PC-9 (cell line): ENCODE results near the gene BAIAP2L2. TPM values are rescaled to one million over a fixed set of nuclear protein-coding genes. Genes with fewer than 3 reads are reported as not detected.

Experiments used
- BruUV-seq: library from RNA; stranded (reverse); fragments of 400-500 nt; replicated peaks from 2 replicates; lab custom pipeline; 2021; lab: Mats Ljungman, UMichigan
- CTCF ChIA-PET: fragments of 300-600 bp; sonication (Branson Sonifier 250); formaldehyde crosslinking; loops from one replicate; lab custom pipeline; 2022; ENCODE audit warnings: antibody characterized with exemption; lab: Charles Lee
- POLR2A ChIA-PET: fragments of 300-600 bp; sonication (Branson Sonifier 250); formaldehyde crosslinking; loops from one replicate; lab custom pipeline; 2022; ENCODE audit warnings: antibody characterized with exemption; ENCODE audit not compliant: unreplicated experiment; lab: Charles Lee
- DNase-seq, 2 experiments: peaks; one replicate each; pipeline versions ENCODE4 v3.0.0 to v3.0.0-alpha.2; 2015 to 2022; ENCODE audit warnings: mixed read lengths in 1 of 2
- H2AFZ ChIP-seq: fragments of 200-600 bp; sonication (generic); 2 replicates; pipeline ENCODE4 v1.8.1; 2017; ENCODE audit warnings: antibody characterized with exemption
- H3F3A ChIP-seq: fragments of 200-600 bp; sonication (generic); 2 replicates; pipeline ENCODE4 v1.8.1; 2017; ENCODE audit warnings: antibody characterized with exemption, mild to moderate bottlenecking, low read depth; ENCODE audit not compliant: insufficient read depth
- H3K27ac ChIP-seq: fragments of 200-600 bp; sonication (generic); 2 replicates; pipeline ENCODE4 v1.6.1; 2016; ENCODE audit warnings: mixed run types
- H3K27me3 ChIP-seq: fragments of 200-600 bp; sonication (generic); 2 replicates; pipeline ENCODE4 v1.6.1; 2016; ENCODE audit warnings: low read depth, mixed run types; ENCODE audit not compliant: insufficient read depth
- H3K36me3 ChIP-seq: fragments of 200-600 bp; sonication (generic); 2 replicates; pipeline ENCODE4 v1.6.1; 2016; ENCODE audit warnings: low read depth, mixed run types
- H3K4me1 ChIP-seq: fragments of 200-600 bp; sonication (generic); replicated peaks from 2 replicates; pipeline ENCODE4 v1.6.1; 2016; ENCODE audit warnings: mixed run types; ENCODE audit not compliant: insufficient read depth
- H3K4me2 ChIP-seq: fragments of 200-600 bp; sonication (generic); 2 replicates; pipeline ENCODE4 v1.6.1; 2017; ENCODE audit warnings: mixed run types
- H3K4me3 ChIP-seq: fragments of 200-600 bp; sonication (generic); 2 replicates; pipeline ENCODE4 v1.6.1; 2016; ENCODE audit warnings: mixed run types
- H3K79me2 ChIP-seq: fragments of 200-600 bp; sonication (generic); 2 replicates; pipeline ENCODE4 v1.6.1; 2017; ENCODE audit warnings: low read depth, mixed run types
- H3K9me2 ChIP-seq: fragments of 200-600 bp; sonication (generic); 2 replicates; pipeline ENCODE4 v1.8.1; 2017; ENCODE audit warnings: mild to moderate bottlenecking; ENCODE audit not compliant: insufficient read depth
- H3K9me3 ChIP-seq: fragments of 200-600 bp; sonication (generic); 2 replicates; pipeline ENCODE4 v1.8.1; 2016; ENCODE audit warnings: low read depth; ENCODE audit not compliant: insufficient read depth
- H4K20me1 ChIP-seq: fragments of 200-600 bp; sonication (generic); 2 replicates; pipeline ENCODE4 v1.8.1; 2017; ENCODE audit not compliant: insufficient read depth
- CTCF ChIP-seq: fragments of 200-600 bp; sonication (generic); conservative IDR thresholded peaks from 2 replicates; pipeline ENCODE4 v1.6.1; 2017; ENCODE audit warnings: mixed run types, antibody characterized with exemption, mild to moderate bottlenecking, moderate library complexity
- EZH2 ChIP-seq: fragments of 200-600 bp; sonication (generic); IDR thresholded peaks from 2 replicates; pipeline ENCODE4 v1.8.0; 2017; ENCODE audit warnings: antibody characterized with exemption, low read depth
- intact Hi-C: fragments of 100-400 bp; cut with micrococcal nuclease; formaldehyde crosslinking; loops from one replicate; pipeline ENCODE4 v1.10.0; 2022; ENCODE audit not compliant: unreplicated experiment
- total RNA-seq: library from RNA; stranded (reverse); gene quantifications from 2 replicates; pipeline ENCODE4 v1.2.3, GENCODE V29; 2021

The BAIAP2L2 gene
- total RNA-seq, 1 experiment from 2014 or later, result 7.1 TPM

GRCh38 chr22:38129856-38130255, 19.4 kb upstream of the BAIAP2L2 start:
- TF ChIP-seq EZH2, result no peak
- no peak for TF ChIP-seq CTCF
- no peaks in the 10 kb centered on the region for H4K20me1 ChIP-seq
- DNase-seq, result no peak
- no peaks in the 10 kb centered on the region for H3K79me2 ChIP-seq
- CTCF ChIA-PET, result no interaction called here
- H3K27ac ChIP-seq, result no peak overlapping the region
- no peaks in the 10 kb centered on the region for H3K27me3 ChIP-seq
- H3K4me1 ChIP-seq, result peaks cover 4% of the 10 kb centered on the region
- intact Hi-C loops, result no loop called here
- H3K36me3 ChIP-seq, result no peaks in the 10 kb centered on the region
- H3K9me2 ChIP-seq, result no peaks in the 10 kb centered on the region
- peaks cover 19% of the 10 kb centered on the region; the same call in 1 of the 2 replicates for H3F3A ChIP-seq
- no peak overlapping the region for H3K4me2 ChIP-seq
- no peak overlapping the region for H3K4me3 ChIP-seq
- H2AFZ ChIP-seq, result no peak overlapping the region
- POLR2A ChIA-PET, result interaction anchor here (0.7 kb wide), 1 partner anchor 319 kb away, joined by 4 read pairs; no protein-coding TSS in a partner anchor
- no peaks in the 10 kb centered on the region for H3K9me3 ChIP-seq
- no TSS peak for BruUV-seq

- Histone ChIP-seq H3K9me2 (no peaks in the 10 kb centered on the region), H3K4me3 (no peak overlapping the region), H3K79me2 (no peaks in the 10 kb centered on the region), H3K27ac (no peak overlapping the region), H3K27me3 (no peaks in the 10 kb centered on the region), H4K20me1 (no peaks in the 10 kb centered on the region), H3K4me1 (no peaks in the 10 kb centered on the region), H3K4me2 (no peak overlapping the region), H3F3A (peaks cover 18% of the 10 kb centered on the region; the same call in 1 of the 2 replicates), H2AFZ (no peak overlapping the region), H3K9me3 (no peaks in the 10 kb centered on the region), H3K36me3 (no peaks in the 10 kb centered on the region)
- TF ChIP-seq EZH2 (no peak), CTCF (no peak)
- ChIA-PET POLR2A (no interaction called here), CTCF (no interaction called here)
- no peak for DNase-seq
- intact Hi-C loops, result no loop called here
- no TSS peak for BruUV-seq
These were observed 18.5 kb upstream of the BAIAP2L2 start for GRCh38 chr22:38129021-38129420.

- H3K4me2 ChIP-seq, result no peak overlapping the region
- no peaks in the 10 kb centered on the region for H4K20me1 ChIP-seq
- ChIA-PET CTCF (no interaction called here), POLR2A (no interaction called here)
- H3F3A ChIP-seq, result 0 out of 2 replicates have a peak, but pooled peaks cover 11% of the 10 kb centered on the region
- no peaks in the 10 kb centered on the region for H3K4me1 ChIP-seq
- no peaks in the 10 kb centered on the region for H3K9me2 ChIP-seq
- no peak overlapping the region for H3K4me3 ChIP-seq
- no peak overlapping the region for H2AFZ ChIP-seq
- no peak overlapping the region for H3K27ac ChIP-seq
- no peaks in the 10 kb centered on the region for H3K79me2 ChIP-seq
- no peak for DNase-seq
- intact Hi-C loops, result no loop called here
- no peaks in the 10 kb centered on the region for H3K9me3 ChIP-seq
- H3K27me3 ChIP-seq, result no peaks in the 10 kb centered on the region
- BruUV-seq, result no TSS peak
- TF ChIP-seq EZH2, result no peak
- no peaks in the 10 kb centered on the region for H3K36me3 ChIP-seq
These were observed 17.4 kb upstream of the BAIAP2L2 start for GRCh38 chr22:38127869-38128268.
